GM19328 (cell line): Measurements from ENCODE around the gene SPSB1.
"Not testable (repeated sequence)": the region's sequence is repeated elsewhere in the genome, so short reads cannot be mapped to it uniquely, and the experiment has no call there.

ENCODE experiments used
- ATAC-seq: cut with Tn5 transposase; IDR thresholded peaks from one replicate; pipeline ENCODE4 v1.9.1; 2021; ENCODE audit warnings: mild to moderate bottlenecking, moderate library complexity; ENCODE audit not compliant: unreplicated experiment

SPSB1 gene

DNA sequence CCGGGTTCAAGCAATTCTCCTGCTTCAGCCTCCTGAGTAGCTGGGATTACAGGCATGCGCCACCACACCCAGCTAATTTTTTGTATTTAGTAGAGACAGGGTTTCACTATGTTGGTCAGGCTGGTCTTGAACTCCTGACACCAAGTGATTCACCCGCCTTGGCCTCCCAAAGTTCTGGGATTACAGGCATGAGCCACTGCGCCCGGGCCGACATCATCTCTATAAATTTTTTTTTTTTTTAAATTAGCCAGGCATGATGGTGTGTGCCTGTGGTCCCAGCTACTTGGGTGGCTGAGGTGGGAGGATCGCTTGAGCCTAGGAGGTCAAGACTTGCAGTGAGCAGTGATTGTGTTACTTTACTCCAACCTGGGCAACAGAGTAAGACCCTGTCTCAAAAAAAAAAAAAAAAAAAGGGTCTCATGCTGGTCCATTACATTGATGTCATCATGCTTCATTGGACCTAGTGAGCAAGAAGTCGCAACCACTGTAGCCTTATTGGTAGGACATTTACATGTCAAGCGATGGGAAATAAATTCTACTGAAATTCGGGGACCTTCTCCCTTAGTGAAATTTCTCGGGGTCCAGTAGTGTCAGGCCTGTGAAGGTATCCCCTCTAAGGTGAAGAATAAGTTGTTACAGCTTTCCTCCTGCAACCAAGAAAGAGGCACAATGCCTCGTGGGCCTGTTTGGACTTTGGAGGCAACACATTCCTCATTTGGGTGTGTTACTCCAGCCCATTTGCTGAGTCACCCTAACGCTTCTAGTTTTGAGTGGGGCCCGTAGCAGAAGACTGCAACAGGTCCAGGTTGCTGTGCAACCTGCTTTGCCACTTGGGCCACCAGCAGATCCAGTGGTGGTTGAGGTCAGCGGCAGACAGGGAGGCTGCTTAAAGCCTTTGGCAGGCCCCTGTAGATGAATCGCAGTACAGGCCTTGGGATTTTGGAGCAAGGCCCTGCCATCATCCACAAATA, 7.2 kb downstream of the SPSB1 start:
- ATAC-seq, result not testable (repeated sequence)

GRCh38 chr1:9300573-9300972, 7.9 kb downstream of the SPSB1 start:
- no peak for ATAC-seq

GRCh38 chr1:9302745-9303524, 10.2 kb downstream of the SPSB1 start:
- no peak for ATAC-seq

DNA sequence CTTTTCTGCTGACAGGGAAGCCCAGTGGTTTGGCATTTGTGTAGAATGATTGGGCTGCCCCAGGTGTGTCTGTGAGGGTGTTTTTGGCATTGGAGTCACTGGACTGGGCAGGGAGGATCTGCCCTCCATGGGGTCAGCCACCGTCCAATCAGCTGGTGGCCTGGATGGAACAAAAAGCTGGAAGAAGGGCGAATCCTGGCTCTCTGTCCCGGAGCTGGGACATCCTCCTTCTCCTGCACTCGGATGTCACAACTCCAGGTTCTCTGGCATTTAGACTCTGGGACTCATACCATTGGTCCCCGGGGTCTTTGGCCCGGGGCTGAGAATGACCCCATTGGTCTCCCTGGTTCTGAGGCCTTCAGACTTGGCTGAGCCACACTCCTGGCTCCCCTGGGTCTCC, 11.2 kb downstream of the SPSB1 start:
- ATAC-seq, result no peak

DNA sequence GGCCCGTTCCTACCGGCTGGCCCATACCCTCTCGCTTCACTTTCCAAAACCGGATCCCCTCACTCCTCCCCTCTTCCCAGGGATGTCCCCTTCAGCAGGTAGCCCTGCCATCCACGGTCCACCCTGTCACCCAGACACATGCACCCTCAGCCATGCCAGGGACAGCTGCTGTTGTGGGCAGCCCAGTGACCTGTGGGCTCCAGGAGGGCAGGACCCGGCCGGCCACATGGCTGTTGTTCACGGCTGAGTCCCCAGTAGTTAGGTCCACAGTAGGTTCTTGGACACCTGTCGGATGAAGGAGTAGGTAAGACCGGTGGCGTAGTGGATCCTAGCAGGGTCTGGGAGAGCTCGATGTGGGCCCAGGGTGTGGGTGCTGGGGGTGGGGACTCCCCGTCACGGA, 12.5 kb downstream of the SPSB1 start:
- ATAC-seq, result no peak

- ATAC-seq, result no peak
Observed at GRCh38 chr1:9306006-9306405, 13.3 kb downstream of the SPSB1 start.

GRCh38 chr1:9307303-9307702, 14.6 kb downstream of the SPSB1 start:
- no peak for ATAC-seq

- ATAC-seq, result no peak
Observed at GRCh38 chr1:9308236-9308785, 15.6 kb downstream of the SPSB1 start.

- ATAC-seq, result no peak
Observed at GRCh38 chr1:9309080-9309479, 16.4 kb downstream of the SPSB1 start.

DNA sequence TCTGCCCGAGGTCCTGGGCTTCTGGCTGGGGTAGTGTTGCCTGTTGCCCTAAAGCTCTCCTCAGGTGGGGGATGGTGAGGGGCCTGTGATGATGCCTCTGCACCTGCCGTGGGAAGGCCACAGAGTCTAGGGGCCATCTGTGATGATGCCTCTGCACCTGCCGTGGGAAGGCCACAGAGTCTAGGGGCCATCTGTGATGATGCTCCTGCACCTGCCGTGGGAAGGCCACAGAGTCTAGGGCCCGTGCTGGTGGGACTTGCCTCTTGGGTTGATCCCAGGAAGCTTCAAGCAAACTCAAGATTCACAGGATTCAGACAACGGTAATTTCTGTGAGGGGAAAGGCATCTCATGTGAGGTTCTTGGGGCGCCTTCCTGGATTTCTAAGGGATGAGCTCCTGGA, 17.3 kb downstream of the SPSB1 start:
- no peak for ATAC-seq

DNA sequence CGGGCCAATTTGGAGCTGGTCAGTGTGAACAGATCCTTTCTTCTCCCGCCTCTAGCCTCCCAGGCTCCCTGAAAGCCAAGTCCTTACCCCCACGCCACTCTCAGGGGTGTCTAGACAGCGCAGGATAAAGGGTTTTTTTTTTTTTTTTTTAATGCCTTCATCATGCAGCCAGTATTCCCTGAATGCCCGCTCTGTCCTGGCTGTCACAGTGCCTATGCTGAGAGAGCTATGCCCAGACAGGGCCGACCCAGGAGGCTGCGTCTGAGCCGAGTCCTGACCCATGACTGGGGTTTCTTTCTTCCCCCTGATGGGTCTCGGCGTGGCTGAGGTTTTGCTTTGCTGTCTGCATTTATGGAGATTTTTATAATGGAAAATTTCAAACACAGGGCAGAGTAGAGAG, 18.3 kb downstream of the SPSB1 start:
- ATAC-seq, result no peak

- ATAC-seq, result no peak
Observed at GRCh38 chr1:9311479-9311878, 18.8 kb downstream of the SPSB1 start.

DNA sequence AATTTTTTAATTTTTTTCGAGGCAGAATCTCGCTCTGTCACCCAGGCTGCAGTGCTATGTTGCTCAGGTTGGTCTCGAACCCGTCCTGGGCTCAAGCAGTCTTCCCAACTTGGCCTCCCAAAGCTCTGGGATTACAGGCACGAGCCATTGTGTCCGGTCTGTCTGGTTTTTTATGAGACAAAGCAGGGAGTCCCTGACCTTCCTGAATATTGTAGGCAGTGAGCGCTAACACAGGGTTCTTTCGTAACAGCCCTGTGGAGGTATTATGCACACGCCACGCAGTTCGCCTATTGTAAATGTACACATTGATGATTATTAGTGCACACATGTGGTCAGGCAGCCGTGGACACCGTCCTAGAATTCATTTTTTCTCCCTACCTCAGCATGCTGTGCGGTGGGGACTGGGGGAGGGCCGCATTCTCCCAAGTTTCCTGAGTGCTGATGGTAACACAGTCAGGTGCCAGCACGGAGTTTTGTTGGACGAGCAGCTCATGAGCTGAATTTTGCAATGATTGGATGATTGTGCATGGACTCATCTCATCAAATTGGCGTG, 19.6 kb downstream of the SPSB1 start:
- no peak for ATAC-seq

DNA sequence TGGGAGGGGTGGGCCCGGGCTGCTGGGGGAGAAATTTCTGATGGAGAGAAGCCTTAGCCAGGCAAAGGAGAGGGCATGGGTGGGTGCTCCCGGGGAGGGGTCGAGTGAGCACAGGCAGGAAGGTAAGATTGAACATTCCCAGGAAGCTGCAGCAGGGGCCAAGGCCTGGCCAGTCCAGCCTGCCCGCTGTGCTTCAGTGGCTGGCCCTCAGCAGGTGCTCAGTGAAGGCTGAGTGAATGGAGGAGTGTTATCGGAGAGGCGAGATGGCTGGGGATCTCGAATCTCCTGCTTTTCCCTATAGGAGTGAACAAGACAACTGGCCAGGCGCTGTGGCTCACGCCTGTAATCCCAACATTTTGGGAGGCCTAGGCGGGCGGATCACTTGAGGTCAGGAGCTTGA, 20.9 kb downstream of the SPSB1 start:
- no peak for ATAC-seq

DNA sequence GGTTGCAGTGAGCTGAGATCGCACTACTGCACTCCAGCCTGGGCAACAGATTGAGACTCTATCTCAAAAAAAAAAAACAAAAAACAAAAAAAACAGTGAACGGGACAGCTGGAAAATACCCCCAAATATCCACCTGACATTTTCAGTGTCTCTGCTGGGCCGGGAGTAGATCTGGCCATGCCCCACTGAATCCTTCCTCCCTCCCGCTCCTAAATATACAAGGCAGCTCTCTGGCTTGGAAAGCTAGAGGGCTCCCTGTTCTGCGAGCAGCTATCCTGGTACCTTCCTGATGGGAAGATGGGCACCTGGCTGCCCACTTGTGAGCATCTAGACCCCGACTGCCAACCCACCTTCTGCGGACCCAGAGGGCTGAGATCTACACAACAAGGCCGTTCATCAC, 21.4 kb downstream of the SPSB1 start:
- no peak for ATAC-seq

DNA sequence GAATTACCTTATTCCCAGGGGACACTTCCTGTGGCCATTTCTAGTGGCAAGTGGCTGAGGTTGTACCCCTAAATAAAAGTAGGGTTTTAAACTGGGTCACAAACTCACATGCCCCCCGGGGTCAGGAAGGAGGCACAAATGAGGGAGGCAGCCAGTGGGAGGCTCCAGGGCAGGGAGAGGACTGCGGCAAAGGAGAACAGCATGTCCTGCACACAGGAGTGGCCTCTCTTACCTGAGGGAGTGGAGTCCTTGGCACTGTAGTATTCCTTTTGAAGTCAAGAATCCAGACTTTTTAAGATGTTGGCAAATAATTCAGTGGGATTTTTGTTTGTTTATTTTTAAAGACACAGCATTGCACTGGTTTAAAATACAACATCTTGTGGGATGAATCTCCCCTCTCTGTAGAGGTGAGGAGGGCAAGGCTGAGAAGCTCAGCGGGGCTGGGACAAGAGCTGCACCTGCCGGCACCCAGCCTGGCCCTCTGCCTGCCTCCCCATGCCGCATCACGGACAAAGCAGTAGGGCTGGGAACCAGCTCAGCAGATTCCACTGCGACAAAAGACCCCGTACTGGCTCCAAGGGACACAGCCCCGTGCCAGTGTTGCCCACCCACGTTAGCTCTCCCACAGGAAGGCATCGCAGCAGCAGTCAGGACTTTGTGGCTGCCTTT, 22.2 kb downstream of the SPSB1 start:
- ATAC-seq, result no peak

DNA sequence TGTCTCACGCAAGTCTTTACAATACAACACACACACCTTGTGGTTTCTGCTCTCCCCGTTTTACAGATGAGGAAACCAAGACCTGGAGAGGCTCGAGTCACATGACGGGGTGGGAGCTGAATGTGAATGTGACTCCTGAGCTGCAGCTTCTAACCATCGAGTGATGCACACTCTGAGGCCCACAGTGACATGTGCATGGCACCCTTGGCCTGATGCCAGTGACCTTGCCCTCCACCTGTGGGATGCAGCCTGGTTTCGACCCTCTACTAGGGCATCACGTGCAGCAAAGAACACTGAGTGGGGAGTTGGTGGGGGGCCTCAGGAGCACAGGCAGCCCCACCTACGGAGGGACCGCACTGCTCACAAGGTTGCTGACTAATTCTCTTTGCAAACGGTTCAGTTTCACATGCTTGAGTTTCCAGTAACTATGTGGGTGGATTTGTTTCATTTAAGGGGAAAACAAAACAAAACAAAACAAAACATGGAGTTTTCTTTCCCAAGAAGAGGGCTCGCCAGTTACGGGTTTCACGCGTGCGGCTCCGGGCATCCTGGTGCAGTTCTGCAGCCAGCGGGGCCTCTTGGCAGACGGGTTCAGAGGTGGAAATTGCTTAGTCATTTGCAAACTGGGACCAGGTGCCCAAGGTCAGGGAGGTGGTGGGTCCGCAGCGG, 22.9 kb downstream of the SPSB1 start:
- ATAC-seq, result no peak

DNA sequence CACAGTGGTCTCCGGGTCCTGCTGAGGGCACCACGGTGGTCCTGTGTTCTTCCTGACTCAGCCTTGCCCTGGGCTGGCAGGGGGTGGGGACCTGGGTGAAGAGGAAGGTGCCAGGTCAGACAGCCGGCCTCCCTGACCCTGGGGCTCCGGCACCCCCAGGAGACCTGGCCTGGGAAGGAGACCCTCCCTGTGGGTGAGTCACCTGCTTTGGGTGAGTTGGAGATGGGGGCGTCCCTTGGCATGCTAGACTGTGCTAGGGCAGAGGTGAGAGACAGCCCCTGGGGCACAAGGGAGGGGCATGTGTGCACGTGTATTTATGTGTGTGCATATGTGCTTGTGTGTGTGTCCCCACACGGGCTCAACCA, 23.4 kb downstream of the SPSB1 start:
- no peak for ATAC-seq

DNA sequence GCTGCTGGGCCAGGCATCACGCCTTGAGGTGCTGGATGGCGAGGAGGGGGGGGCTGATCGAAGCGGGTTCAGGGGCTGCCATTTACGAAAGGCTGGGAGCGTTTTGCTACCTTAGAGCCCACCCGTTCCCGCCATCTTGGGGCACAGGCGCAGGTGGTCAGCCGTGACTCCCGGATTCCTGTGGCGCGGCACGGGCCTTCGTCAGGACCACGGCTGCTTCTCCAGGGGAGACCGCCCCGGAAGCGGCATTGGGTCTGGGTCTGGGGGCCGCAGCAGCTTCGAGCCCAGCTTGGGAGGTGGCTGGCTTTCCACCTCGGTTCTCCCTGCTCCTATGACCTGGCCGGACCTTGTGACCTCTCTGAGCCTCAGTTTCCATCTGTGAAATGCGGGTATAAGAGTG, 23.8 kb downstream of the SPSB1 start:
- ATAC-seq, result no peak

DNA sequence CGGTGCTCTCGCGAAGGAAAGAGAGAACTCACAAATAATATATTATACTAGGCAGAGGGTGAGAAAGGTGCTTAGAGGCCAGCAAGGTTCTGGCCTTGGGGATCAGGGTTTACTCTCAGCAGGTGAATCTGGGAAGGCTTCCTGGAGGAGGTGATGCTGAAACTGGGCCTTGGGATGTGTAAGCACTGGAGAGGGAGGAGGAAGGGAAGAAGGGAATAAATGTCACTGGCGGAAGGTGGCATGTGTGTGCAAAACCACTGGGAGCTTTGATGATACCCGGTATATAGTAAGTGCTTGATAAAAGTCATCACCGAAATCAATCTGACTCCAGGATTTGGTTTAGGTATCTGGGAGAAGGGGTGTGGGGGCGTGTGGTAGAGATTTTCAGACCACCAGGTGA, 24.4 kb downstream of the SPSB1 start:
- ATAC-seq, result no peak
